ENCODE results near the gene UBAC2.

The UBAC2 gene

DNA sequence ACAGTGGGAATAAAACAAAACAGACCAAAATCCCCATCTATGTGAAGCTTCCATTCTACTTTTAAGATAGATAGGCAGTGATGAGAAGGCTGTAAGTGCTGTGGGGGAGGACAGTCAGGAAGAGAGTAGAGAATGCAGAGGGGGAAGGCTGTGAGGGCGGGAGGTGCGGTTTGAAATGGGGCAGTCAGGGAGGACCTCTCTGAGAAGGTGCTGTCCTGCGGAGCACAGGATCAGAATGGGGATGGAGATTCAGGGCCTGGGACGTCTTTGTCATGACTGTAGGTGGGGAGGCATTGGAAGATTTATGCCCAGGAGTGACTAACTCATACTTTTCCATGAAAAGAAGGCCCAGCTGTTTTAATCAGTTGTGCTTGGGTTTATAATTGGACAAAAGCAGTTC lies 110.5 kb downstream of the UBAC2 start:
- no peak overlapping the region for H3K4me3 ChIP-seq (ENCODE audit: low read length)
- TF ChIP-seq CTCF (conservative IDR thresholded peaks at IDR 0.05; ENCODE audit: low read length), result no peak
- no peak for DNase-seq (ENCODE audit: low read depth)

GRCh38 chr13:99311748-99312492 lies 111.3 kb downstream of the UBAC2 start:
- no peak for TF ChIP-seq CTCF (conservative IDR thresholded peaks at IDR 0.05; ENCODE audit: low read length)
- no peak for DNase-seq (ENCODE audit: low read depth)
- no peak overlapping the region for H3K4me3 ChIP-seq (ENCODE audit: low read length)

- no peak overlapping the region for H3K4me3 ChIP-seq (ENCODE audit: low read length)
- peak; percentile 18 for TF ChIP-seq CTCF (conservative IDR thresholded peaks at IDR 0.05; ENCODE audit: low read length)
- peak; percentile 100 for DNase-seq (ENCODE audit: low read depth)
Observed at GRCh38 chr13:99312493-99312883, 111.8 kb downstream of the UBAC2 start.

DNA sequence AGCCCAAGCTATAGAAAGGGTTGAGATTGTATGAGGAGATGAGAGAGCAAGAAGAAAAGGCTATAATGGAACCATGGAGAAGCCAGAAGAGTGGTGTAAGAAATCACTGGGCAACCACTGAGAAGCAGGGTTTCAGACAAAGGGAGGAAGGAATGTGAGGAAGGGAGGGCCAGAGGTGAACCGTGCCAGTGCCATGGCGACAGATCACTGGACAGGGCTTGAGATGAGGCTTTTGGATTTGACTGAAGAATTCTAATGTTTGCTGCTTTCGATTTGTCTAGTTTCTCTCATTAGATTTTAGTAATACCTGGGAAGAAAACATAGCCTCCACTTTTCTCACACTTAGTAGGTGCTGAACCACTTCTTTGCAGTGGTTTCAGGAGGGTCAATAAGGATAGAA lies 112.8 kb downstream of the UBAC2 start:
- no peak overlapping the region for H3K4me3 ChIP-seq (ENCODE audit: low read length)
- DNase-seq (ENCODE audit: low read depth), result peak; percentile 70
- TF ChIP-seq CTCF (conservative IDR thresholded peaks at IDR 0.05; ENCODE audit: low read length), result no peak

GRCh38 chr13:99313941-99314340 lies 113.3 kb downstream of the UBAC2 start:
- H3K4me3 ChIP-seq (ENCODE audit: low read length), result no peak overlapping the region
- TF ChIP-seq CTCF (conservative IDR thresholded peaks at IDR 0.05; ENCODE audit: low read length), result no peak
- no peak for DNase-seq (ENCODE audit: low read depth)

DNA sequence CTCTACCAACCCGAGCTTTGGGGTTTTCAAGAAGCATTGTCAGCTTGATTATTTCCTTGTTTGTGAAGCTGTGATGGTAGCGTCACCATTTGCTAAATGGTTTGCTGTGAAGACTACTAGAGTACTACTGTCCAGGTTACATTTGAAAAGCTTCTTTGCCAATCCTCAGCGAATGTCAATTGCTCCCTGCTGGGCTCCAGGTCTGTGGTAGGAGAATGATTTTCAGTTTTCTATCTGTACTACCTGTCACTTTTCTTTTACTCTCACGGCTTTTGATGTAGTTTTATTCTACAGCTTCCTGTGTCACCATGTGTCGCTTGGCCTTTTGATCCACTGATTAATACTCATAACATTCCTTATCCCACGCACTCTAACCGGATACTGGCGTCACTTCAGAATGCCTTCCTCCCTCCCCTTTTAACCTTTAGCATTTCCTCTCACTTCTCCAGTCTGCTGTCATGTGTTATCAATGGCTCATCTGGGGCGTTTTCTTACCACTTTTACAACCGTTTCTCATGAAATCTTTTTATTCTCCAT lies 114.1 kb downstream of the UBAC2 start:
- DNase-seq (ENCODE audit: low read depth), result no peak
- H3K4me3 ChIP-seq (ENCODE audit: low read length), result no peak overlapping the region
- no peak for TF ChIP-seq CTCF (conservative IDR thresholded peaks at IDR 0.05; ENCODE audit: low read length)

- DNase-seq (ENCODE audit: low read depth), result no peak
- TF ChIP-seq CTCF (conservative IDR thresholded peaks at IDR 0.05; ENCODE audit: low read length), result no peak
- no peak overlapping the region for H3K4me3 ChIP-seq (ENCODE audit: low read length)
Observed at GRCh38 chr13:99315186-99315585, 114.5 kb downstream of the UBAC2 start.

Measured in AG10803 (cell line).